Activated CD8-positive, alpha-beta memory T cell treated with anti-CD3 and anti-CD28 coated beads for 1 hour (primary cell): ENCODE results near the gene VPS41.

Experiments used
- DNase-seq, 2 donors: peaks; one replicate each; pipeline ENCODE4 v3.0.0-alpha.2; 2020; ENCODE audit warnings: low read depth in 1 of 2; ENCODE audit errors: extremely low read depth in 1 of 2

VPS41 gene

DNA sequence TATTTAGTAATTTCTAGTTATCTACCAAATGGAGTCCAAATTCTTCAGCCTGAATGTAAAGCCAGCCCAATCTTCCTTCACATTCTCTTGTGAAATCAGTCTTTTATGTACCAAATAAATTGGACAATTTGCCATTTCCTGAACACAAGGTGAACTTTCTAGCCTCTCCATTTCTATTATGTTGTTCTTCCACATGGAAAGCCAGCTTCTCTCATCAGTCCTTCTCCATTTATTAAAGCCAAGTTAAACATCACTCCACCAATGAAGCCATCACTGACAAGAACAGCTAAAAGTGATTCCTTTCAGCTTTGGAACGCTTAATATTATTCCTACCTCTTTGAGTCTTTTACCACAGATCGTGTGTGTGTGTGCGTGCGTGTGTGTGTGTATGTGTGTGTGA, 88.4 kb downstream of the VPS41 start:
- DNase-seq: no peak

DNA sequence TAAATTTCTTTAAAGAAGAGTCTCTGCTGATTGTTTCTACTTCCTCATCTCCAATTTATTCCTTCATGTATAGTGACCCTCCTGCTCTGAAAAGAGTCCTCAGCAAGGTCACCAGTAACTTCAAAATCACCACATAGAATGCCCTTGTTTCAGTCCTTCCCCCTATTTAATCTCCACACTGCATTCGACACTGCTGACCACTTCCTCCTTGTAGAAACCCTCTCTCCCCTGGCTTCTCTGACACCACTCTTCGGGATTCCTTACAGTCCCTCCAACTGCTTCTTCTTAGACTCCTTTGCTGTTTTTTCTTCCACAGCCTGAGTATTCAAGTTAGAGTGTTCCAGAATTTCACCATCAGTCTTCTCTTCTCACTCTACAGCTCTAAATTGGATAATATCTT, 89.5 kb downstream of the VPS41 start:
- no peak for DNase-seq

GRCh38 chr7:38817526-38817925, 91.5 kb downstream of the VPS41 start:
- no peak for DNase-seq

DNA sequence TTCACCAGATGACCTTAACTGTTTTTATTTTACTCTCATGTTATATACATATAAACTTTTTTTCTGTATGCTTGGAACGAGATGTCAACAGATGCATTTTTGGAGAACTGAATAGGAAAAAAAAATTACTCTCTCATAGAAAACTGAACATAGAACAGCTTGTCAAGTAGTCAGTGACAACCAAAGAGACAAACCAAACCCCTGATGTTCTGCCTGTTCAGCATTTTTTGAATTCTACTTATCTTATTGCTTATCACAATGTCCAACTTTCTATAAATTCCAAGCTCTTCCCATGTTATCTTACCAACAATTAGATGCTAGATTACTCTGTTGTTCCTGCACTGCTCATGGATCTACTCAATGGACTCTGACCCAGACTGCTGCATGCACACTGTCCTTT, 95.2 kb downstream of the VPS41 start:
- DNase-seq: no peak

DNA sequence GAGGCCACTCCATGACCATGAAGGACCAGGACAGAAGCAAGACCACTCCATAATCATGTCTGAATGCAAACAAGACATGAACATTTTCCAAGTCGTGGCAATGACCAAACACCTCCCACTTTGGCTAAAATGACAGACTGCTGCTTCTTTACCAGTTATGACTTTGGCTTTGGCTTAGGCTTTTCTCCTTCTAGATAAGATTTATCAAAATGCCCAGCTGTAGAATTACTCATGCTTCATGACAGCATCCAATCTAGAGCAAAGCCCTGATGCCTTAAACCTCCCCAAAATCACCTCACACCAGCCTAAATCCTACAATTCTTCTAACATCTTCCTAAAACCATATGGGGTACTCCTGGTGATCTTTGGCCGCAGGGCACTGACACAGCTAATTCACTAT, 102.1 kb downstream of the VPS41 start:
- DNase-seq: no peak

GRCh38 chr7:38801786-38802185, 107.2 kb downstream of the VPS41 start:
- no peak for DNase-seq

- DNase-seq: no peak
Measured at GRCh38 chr7:38798552-38799267, 110.3 kb downstream of the VPS41 start.

DNA sequence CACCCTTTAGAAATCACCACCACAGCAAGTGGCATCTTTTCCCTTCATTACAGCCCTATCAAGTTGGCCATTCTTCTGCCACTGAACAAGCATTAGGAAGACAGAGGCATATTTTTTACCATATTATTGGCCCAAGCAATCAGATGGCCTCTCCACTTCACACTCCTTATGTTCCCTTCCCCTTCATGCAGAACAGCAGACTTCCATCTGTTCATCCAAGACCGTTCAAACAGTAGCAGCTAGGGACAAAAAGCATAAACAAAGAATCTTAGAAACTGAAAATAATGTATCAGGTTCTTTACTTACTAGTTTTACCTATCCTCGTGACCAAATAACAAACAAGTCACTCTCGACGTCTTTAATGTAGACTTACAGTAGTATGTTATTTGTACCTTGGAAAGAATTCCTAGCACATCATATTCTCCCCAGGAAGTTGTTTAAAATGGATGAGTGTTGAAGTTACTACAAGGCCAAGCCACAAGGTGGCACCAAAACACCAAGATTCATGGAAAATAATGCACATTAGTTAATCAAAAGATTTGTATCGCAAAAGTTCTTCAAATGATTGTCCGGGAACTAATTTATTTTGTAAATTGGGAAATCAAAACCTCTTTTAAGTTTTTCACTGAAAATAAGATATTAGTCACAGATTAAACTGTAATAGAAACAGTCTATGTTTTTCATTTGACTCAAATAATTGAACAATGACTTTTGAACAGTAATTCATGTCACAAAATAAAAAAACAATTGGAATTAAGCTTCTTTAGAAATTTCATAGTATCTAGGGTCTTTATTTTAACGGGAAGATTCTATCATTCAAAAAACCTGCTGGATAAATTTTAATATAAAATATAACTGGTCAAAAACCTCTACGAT, 112.1 kb downstream of the VPS41 start:
- DNase-seq: peak in 1 of 2 donors; percentile 22

- no peak for DNase-seq
Measured at GRCh38 chr7:38795593-38795992, 113.4 kb downstream of the VPS41 start.

- DNase-seq: no peak
Measured at GRCh38 chr7:38781991-38782390, 127.0 kb downstream of the VPS41 start.

DNA sequence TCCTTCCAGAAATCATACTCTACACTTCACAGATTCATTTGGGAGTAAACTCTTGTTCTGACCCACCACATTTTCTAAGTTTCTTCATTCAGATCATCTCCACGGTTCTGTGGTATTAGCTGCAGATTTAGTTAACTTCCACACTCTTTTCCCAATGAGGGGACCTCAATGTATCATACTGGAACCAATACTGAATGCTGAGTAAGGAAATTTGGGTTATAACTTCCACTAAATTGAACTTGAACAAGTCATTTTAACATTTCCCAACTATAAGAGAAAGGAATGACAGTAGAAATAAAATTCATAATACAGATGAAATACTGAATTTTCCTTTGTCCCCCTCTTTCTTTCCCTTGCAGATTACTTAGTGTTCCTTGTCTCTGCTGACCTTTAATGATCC, 131.4 kb downstream of the VPS41 start:
- DNase-seq: no peak

- DNase-seq: no peak
Measured at GRCh38 chr7:38775506-38776175, 133.3 kb downstream of the VPS41 start.

GRCh38 chr7:38773430-38773829, 135.6 kb downstream of the VPS41 start:
- DNase-seq: no peak

DNA sequence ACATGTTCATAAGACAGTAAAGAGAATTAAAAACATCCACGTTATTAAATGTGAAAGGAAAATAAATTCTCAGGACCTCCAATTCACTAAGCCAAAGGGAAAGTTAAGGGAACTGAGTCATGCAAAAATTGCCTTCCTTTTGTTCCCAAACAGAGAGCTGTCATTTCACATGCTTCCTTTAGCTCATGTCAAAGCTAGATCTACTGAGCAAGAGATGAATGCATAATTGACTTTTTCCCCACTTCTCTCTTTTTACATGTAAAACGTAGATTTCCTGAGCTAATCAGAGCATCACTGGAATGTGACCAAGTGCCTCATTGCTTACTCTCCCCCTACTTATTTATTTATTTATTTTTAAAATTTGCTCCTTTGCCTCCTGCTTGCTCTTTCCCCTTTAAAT, 148.8 kb downstream of the VPS41 start:
- no peak for DNase-seq

DNA sequence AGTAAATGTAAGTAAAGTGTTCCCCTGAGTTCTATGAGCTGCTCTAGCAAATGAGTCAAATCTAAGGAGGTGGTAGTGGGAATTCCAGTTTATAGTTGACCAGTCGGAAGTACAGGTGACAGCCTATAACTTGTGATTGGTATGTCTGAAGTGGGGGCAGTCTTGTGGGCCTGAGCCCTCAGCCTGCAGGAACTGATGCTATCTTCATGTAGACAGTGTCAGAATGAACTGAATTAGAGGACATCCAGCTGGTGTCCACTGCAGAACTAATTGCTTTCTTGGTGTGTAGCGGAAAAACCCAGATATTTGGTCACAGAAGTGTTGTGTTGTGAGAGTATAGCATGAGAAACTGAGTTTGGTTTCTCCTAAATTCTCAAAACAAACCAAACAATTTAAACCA, 150.0 kb downstream of the VPS41 start:
- DNase-seq: no peak

GRCh38 chr7:38757931-38758330, 151.1 kb downstream of the VPS41 start:
- DNase-seq: no peak

DNA sequence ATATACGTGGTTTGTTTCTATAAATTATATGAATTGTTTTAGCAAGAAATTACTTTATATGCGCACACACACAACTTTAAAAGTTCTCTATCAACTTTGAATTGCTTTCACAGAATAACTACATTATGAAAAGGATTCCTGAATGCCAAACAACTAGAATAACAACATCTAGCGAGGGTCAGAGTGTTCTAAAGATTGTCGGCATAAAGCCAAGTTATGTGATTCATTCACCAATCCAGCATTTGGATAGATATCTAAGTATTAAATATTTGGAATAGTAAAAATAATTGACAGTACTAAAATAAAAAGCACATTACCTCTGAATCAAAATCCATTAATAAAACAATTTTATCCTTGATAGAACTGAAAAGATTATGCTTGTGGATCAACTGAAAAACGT, 152.5 kb downstream of the VPS41 start:
- DNase-seq: no peak

GRCh38 chr7:38753347-38753746, 155.6 kb downstream of the VPS41 start:
- no peak for DNase-seq

GRCh38 chr7:38751416-38751815, 157.6 kb downstream of the VPS41 start:
- DNase-seq: no peak

DNA sequence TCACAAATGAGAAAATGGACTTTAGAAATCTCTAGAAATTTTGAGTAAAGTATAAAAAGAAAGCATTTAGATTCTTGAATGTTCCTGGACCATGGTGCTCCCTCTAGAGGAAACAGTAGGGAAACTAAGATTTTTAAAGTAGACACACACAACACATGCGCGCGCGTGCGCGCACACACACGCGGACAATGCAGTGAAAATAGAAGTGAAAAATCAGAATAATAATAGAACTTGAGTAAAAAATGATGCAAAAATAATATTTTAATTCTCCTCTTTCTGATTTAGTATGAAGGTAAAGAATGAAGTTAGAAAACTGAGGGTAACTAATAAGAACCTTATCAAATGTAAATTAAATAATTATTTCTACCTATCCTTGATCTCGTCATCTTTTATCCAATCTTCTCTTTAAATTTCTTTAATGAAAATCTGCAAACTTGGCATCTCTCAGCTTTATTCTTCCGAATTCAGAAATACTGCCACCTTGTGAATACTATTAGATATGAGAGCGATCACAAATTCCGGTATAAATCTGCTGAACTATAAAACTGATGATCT, 160.9 kb downstream of the VPS41 start:
- DNase-seq: no peak

DNA sequence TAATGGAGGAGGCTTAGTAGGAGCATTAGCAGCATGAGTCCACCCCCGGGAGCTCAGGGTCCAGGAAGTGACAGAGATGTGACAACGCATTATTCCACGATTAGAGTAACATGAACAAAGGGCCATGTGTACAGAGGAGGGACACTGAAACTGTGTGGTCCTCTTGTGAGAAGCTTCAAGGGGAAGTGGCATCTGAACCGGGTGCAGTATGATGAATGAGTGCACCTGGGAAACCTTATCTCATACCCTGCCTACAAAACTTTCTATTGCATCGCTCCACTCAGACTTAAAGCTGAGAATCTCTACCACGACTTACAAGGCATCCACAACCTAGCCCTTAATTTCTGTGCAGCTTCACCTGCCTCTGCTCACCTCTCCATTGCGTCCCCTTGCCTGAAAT, 162.6 kb downstream of the VPS41 start:
- no peak for DNase-seq
